Stimulated activated CD8-positive, alpha-beta memory T cell treated with anti-CD3 and anti-CD28 coated beads, Interleukin-15, amount 100 ng/mL, for 1 hour (primary cell): ENCODE results near the gene GNPDA1.

Experiments
- DNase-seq: peaks from one replicate; pipeline ENCODE4 v3.0.0-alpha.2; 2020; ENCODE audit warnings: low read depth

The GNPDA1 gene

GRCh38 chr5:142023836-142024235 is 11.0 kb upstream of the GNPDA1 start:
- no peak for DNase-seq

GRCh38 chr5:142020122-142020659 is 7.4 kb upstream of the GNPDA1 start:
- no peak for DNase-seq

GRCh38 chr5:142017832-142018427 is 5.1 kb upstream of the GNPDA1 start:
- no peak for DNase-seq

- no peak for DNase-seq
Measured at GRCh38 chr5:142016556-142016955, 3.7 kb upstream of the GNPDA1 start.

- no peak for DNase-seq
Measured at GRCh38 chr5:142015781-142016533, 3.1 kb upstream of the GNPDA1 start.

GRCh38 chr5:142014911-142015584 is 2.2 kb upstream of the GNPDA1 start:
- DNase-seq = no peak

- no peak for DNase-seq
Measured at GRCh38 chr5:142013734-142014521, 1.1 kb upstream of the GNPDA1 start.

GRCh38 chr5:142012186-142012785 is 541 bp downstream of the GNPDA1 start:
- no peak for DNase-seq

GRCh38 chr5:142011572-142012185 is 1.1 kb downstream of the GNPDA1 start:
- no peak for DNase-seq

- no peak for DNase-seq
Measured at GRCh38 chr5:142009886-142010285, 2.9 kb downstream of the GNPDA1 start.

GRCh38 chr5:142008813-142009212 is 4.0 kb downstream of the GNPDA1 start:
- DNase-seq = no peak

GRCh38 chr5:142007237-142007544 is 5.6 kb downstream of the GNPDA1 start:
- no peak for DNase-seq

- no peak for DNase-seq
Measured at GRCh38 chr5:142006363-142007236, 6.2 kb downstream of the GNPDA1 start.

- DNase-seq = no peak
Measured at GRCh38 chr5:142003266-142003800, 9.5 kb downstream of the GNPDA1 start.

GRCh38 chr5:142000704-142001484 is 11.9 kb downstream of the GNPDA1 start:
- DNase-seq = no peak

- no peak for DNase-seq
Measured at GRCh38 chr5:142000173-142000572, 12.7 kb downstream of the GNPDA1 start.

- DNase-seq = no peak
Measured at GRCh38 chr5:141997358-141997960, 15.4 kb downstream of the GNPDA1 start.

- no peak for DNase-seq
Measured at GRCh38 chr5:141995656-141996055, 17.2 kb downstream of the GNPDA1 start.
